Lung microvascular endothelial cell (primary cell): ENCODE measurements around the gene BMP5. TPM values are rescaled to one million over a fixed set of nuclear protein-coding genes. Genes with fewer than 3 reads are reported as not detected.

Experiments used
- DNase-seq, 2 donors: peaks; one replicate each; pipeline versions ENCODE4 v3.0.0 to v3.0.0-alpha.2; 2010; ENCODE audit warnings: low read depth in 2 of 2
- total RNA-seq: library from RNA; depleted of rRNA; stranded (reverse); fragments of >200 nt; gene quantifications from 2 replicates; pipeline ENCODE4 v1.2.1, GENCODE V29; 2014

BMP5 gene
- total RNA-seq, 1 donor from 2014 or later, result not detected

DNA sequence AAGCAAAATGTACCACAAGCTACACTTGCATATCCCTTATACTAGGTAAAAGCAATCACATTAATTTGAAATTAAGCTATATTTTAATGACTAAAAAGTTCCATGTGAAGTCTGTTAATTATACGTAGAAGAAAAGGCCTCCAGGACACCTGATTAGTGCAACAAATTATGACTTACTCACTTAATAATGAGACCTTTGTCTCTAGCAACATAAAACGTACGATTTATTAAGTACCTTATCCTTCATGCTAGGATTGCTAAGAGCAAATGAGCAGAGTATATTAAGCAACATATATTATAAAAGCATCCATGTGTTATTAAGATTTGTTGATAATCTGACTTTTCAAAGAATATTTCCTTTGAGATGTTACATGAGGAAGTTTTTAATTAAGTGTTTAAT lies 2.5 kb downstream of the BMP5 start:
- DNase-seq, result no peak

DNA sequence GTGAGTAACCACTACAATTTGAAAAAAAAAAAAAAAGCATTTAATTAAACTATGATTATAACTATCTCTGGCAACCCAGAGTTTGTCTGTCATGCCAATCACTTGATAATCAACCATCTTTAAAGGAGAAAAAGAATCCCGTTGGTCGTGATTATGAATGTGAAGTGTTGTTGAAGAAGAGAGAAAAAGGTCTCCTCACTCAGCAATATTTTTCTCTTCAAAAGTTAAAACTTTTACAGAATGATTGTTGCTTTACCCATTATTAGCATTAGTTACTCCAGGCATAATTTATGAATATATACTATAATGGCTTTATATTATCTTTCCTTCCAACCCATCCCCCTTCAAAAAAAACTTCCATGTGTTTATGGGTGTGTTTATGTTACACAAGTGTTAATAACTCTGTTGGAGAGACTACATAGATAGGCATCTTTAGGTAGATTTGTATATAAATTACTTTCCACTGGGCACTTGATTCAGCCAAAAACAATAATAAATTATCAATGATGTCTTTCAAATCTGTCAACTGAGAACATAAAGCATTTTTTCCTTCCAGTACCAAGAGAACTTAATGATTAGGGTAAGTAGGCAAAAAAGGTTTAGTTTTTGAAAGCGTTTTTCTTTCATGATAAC lies 5.1 kb downstream of the BMP5 start:
- DNase-seq, result no peak

DNA sequence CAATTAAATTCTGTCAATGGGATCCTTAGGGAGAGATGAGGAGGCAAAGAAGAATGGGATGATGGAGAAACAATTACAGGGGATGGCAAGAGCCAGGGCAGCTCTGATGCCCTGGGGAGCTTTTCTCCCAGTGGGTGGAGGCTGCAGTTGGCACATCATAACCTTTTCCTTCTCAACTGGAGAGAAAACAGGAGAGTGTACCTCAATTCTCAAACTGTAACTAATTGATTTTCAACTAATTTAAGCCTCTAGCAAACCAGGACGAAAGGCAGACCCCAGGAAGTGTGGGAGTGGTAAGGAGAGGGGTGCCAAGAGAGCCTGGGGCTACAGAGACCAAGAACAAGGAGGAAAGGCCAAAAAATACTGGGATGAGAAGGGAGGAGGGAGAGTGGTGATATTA lies 5.7 kb downstream of the BMP5 start:
- no peak for DNase-seq

DNA sequence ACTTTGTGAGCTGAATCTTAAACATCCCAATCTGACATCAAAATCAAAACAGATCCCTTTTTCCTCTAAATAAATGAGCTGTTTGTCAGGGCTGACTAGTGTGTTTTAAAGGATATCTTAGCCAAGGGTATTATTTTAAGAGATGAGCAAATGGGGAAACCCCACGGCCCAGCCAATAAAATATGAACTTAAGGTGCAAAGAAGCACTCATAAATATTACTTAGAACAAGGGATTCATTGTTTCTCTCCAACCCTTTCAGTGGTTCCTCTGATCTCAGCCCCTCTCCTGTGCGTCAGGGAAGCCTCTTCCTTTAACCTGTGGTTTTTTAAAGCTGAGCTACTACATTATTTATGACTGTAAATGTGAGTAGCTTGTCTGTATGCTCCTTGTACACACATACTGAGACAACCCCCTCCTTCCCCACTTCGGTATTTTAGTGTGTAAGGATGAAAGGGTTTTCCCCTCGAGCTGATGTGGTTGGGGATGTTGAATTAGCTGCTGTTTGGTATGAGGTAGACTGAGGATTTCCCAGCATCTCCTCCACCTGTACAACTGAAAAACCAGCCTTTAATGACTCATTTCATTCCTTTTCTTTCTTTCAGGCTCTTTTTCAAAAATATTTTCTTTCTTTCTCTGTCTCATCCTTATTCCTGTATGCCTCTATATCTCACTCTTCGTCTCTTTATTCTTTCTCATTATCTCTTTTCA lies 6.5 kb downstream of the BMP5 start:
- no peak for DNase-seq

DNA sequence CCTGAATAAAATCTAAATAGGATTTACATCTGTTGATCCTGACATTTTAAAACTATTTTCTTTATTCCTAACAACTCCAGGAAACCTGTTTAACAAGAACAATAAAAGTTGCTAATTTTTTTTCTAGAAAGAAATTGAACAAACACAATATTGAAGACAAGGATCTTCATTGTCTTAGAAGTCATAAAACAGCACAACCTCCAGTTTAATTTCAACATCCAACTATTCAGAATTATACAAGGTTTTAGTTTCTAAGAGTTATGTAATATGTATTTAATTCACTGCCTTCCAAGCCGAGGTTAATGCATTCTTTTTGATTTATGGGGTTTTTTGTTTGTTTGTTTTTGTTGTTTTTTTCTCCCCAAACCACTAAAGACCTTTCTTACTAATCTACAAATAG lies 7.2 kb downstream of the BMP5 start:
- no peak for DNase-seq

DNA sequence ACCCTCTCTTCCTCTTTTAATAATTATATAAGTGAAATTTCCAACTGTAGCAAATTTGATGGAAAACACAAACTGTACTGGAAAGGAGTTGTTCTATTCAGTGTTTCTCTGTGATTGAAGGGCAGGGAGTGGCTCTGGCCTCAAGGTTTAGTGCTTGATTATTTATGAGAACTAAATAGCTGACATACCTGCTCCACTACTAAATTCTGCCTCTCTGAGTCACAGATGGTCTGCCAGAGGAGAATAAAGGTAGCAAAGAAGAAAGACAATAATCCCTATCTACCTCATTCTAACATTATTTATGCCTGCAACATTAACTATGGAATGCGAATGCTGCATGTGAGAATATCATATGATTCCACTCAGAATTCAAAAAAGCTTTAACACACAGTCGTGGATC lies 9.3 kb downstream of the BMP5 start:
- no peak for DNase-seq

DNA sequence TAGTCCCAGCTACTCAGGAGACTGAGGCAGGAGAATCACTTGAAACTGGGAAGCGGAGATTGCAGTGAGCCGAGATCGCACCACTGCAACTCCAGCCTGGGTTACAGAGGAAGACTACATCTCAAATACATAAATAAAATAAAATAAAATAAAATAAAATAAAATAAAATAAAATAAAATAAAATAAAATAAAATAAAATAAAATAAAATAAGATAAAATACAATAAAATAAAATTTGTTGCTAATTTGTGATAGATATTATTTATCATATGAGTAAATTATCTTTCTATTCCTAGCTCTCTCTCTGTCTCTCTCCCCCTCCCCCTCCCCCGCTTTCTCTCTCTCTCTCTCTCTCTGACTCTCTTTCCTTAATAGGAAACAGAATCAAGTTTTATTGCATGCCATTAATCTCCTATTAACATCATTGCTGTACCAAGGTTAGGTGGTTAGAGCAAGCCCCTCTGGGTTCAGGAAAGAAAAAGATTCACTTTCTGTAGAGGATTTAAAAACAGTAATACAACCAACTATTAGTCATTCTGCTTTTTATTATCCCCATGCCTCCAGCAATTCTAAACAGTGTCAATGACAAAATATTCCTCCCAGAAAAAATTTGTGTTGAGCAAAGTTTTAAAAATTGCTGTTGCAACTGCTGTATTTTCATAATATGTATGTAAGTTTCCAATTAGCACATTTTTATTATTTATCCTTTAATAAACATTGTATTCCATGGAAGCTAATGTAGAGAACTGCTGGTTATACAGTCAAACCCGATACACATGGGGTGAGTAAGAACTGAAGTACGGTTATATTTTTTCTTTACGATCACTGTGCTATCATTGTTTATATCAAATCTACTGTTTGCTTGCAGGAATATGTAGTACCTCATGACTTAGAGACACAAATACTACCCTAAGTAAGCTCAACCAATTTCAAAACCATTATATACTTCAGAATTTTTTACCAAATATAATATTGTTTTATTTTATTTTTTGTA lies 22.1 kb downstream of the BMP5 start:
- DNase-seq, result no peak

DNA sequence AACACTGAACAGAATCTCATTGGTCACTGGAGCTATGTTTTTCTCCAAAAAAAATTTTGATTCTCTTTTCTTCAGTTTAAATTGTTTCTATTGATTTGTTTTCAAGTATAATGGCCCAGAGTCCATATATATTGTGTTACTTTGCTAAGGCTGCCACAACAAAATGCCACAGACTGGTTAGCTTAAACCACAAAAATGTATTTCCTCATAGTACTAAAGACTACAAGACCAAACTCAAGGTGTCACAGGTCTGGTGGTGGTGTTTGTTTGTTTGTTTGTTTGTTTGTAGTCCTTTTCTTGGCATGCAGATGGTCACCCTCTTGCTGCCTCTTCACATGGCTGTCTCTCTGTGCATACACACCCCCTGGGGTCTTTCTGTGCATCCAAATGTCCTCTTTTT lies 34.0 kb downstream of the BMP5 start:
- no peak for DNase-seq

DNA sequence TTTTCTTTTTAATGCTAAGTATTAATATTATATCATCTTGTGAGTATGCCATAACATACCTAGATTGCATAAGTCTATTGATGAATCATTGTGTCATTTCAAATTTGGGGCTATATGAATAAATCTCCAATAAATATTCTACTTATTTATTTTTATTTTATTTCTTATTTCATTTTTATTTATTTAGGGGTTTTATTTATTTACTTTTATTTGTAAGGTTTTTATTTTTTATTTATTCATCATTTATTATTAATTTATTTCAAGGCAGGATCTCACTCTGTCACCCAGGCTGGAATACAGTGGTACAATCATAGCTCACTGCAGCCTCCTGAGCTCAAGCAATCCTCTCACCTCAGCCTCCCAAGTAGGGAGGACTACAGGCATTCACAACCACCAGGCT lies 36.3 kb downstream of the BMP5 start:
- no peak for DNase-seq

DNA sequence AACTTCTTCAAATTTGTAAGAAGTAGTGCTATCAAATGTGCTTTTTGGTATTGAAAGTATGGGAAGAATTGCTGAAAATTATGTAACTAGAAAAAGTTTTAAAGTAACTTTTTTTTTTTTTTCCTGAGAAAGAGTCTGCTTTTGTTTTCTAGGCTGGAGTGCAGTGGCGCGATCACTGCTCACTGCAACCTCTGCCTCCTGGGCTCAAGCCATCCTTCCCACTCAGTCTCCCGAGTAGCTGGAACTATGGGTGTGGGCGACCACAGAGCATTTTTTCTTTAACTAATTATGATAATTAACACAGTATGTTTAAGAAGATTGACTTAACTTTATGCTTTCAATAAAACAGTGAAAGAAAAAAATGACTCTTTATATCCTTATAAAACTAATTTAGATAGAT lies 38.4 kb downstream of the BMP5 start:
- no peak for DNase-seq

DNA sequence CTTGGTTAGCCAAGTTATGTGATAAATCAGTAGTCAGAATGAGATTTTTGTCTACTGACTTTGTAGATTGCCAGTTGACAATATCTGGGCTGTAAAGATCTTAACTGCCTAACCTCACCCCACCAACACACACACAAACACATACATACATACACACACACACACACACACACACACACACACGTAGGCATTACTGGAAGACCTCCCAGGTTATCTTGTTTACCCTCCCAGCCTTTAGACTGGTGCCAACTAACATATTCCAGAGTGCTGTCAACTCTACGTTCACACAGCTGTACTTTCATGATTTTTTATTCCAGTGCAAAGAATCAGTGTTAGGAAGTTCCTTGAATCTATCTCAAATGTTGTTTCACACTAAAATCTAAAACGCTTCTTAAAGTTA lies 38.9 kb downstream of the BMP5 start:
- no peak for DNase-seq

DNA sequence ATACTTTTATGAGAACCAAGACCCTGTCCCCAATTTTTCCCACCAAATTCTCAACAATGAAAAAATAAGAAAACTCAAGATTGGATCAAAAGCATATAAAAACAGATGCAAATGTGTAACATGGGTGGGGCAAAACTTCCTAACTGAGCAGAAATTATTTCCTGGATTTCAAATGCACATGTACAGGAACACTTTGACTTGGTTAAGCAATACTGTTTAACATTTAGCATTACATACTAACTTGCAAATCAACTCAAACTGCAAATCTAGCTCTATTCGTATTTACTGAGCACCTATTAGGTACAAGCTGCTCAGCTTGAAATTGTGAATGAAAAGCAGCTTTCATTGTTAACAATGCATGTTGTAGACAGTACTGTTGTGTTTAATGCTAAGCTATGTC lies 40.2 kb downstream of the BMP5 start:
- DNase-seq, result no peak

DNA sequence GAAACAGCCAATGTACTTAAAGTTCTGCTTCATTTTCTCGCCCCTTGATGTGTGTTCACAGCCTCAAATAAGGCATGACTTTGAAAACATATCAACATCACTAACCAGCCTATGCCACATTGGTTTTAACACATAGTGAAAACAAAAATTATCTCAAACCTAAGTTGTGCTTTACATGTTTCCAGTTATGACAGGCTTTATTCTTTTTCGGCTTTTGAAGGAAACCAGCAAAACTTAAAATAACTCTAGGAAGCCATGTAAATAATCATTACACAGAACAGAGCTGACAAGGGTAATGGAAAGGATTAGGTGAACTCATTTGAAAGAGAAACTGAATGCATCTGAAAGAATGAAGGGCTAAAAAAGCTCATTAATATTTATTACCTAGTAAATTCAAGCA lies 42.1 kb downstream of the BMP5 start:
- no peak for DNase-seq

DNA sequence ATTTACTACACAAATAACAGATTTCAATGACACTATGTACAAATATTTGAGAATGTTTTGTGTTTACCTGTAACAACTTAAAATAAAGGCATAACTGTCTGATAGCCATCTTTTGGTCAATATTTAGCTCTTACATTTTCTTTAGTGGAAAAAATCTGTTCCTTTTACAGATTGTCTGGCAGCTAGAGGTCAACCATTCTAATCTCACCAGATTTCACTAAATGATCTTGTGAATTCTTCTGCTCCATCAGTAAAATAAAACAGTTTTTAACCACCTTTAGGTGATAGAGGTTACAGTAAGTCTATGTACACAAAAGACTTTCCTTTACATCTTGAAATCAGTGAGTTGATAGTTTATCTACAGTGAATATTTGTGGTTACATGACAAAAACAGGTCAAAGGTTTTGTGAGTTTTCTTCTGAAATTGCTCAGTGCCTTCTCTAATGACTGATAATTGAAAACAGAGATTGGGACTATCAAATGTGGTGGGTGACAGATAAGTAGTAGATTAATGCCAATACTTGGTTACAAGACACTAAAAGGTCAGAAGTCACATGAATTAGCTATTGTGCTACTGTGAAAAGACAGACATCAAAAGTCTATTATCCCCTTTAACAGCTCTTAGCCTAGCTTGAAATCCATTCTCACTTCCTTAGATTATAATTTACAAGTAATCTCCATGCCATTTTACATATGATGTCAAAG lies 47.4 kb downstream of the BMP5 start:
- DNase-seq, result no peak

DNA sequence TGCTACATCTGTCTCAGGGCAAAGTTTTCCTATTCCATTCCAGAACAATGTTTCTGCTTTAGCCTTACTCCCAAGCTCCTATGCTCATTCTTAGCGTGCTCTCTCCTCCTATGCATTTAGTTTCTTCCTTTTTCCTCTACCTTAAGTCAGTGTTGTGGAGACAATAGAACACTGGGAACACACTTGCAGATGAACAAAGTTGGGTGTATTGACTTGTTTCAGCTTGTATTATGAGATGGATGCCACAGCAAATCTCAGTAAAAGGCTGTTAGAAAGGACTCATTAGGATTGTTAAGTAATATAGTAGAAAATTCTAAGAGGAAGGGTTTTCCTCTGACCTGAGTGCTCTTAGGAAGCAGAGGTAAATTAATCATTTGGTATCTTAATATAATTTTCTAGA lies 48.4 kb downstream of the BMP5 start:
- DNase-seq, result no peak

DNA sequence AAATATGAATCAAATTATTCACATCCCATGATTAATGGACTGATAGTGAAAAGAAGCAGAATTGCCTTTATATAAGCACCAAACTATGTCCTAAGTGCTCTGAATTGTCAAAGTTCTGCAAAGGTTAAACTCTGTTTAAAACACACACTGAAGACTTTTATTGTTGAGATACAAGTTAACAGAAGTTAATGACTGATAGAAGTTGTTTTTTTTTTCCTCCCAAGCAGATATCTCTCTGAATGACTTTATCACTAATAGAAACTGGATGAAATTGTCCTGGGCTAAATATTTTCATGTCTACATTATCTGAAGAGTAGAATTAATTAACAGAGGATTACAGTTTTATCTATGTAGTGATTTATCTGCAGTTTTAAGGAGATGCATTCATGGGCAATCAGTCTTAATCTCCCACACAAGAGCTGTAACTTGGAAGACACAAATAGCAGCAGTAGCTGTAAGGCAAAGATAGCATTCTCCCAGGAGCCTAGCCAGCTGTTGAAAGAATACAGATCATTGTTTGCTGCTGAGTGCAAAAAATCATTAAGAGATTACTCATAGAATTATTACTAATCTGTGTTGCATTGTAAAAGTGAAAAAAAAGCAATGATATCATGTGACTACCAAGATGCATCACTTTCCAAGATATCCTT lies 49.9 kb downstream of the BMP5 start:
- DNase-seq, result peak in 1 of 2 donors; percentile 4

DNA sequence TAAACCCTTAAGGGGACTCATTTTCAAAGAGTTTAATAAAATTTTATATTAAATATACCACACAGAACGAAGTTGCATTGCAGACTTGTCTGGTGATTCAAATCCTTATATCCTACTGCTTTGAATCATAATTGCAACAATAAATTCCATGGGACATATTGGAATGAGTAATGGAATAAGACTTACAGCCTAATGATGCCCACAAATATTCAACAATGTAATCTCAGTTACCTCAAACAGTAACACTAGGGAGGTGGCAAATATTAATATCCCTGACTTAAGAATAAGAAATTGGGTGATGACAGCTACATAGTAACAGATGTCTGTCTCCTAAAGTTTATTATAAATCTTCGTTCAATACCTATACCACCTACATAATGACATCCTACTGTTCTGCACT lies 52.6 kb downstream of the BMP5 start:
- DNase-seq, result no peak

DNA sequence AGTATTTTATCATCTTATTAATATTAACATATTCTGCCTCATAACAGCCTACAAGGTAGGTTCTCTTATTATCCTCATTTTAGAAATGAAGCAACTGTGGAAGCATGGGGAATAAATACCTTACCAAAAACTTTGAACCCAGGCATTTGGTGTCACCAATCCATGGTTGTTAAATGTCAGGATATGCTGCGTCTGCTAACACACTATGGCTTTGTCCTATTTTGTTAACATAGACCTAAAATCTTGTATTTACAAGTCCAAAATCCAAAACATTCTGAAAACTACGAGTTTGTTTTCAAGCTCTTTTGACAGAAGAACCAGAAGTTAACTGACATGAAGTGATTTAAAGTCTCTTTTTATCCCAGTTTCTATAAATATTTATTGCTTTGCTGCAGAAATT lies 53.4 kb downstream of the BMP5 start:
- DNase-seq, result no peak

DNA sequence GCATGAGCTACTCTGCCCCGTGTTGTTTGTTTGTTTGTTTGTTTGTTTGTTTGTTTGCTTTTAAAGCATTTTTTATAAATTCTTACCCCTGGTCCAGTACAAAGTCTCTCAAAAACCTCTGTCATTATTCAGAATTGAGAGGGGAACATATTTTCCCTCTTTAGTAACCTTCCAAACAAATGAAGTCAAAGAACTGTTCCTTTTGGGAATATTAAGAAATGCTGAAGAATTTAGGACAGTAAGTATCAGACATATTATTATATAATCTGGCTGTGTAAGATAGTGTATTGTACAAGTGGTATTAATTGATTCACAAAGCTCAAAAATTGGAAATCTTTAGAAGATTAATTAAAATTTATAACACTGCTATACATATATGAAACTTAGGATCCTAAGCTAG lies 54.7 kb downstream of the BMP5 start:
- DNase-seq, result no peak

DNA sequence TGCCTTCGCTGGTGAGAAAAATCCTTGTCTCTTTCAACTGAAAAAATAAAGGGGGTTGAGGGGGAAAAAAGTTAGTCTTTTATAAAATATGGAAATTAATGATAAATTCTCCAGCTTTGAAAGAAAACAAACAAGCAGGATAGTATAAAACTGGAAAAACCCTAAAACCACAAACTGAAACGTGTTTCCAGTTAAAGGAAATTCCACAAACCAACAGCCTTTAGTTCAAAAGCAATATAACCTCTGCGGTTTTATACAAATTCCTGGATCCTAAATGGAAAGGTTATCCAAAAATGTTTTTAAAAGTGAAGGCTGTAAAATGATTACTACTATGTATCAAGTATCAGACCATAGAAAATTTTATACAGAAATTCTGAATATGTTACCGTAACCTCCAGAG lies 55.6 kb downstream of the BMP5 start:
- DNase-seq, result no peak

DNA sequence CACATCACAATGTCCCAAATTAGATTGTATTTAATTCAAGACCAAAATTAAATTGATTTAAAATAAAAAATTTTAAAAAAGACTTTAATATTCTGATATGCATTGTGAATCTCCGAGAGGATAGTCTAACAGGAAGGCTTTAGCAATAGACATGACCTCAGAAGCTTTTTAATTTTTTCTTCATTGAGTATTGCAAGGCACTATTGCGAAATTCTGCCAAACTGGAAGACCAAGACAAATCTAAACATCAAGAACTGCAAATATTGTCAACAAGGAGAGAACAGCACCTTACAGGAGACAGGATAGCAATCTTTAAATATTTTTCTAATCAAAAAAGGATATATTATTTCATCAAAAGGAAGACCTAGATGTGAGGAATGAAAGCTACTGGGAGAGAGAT lies 56.9 kb downstream of the BMP5 start:
- DNase-seq, result no peak
